GM12878 (cell line): ENCODE measurements around the gene TSFM. TPM values are rescaled to one million over a fixed set of nuclear protein-coding genes. Genes with fewer than 3 reads are reported as not detected.

Experiments used
- CREM ChIP-seq: IDR thresholded peaks from 2 replicates; pipeline ENCODE4 v1.6.1; 2014; ENCODE audit warnings: antibody characterized with exemption, low read depth
- FOS ChIP-seq: IDR thresholded peaks from 3 replicates; pipeline ENCODE4 v1.6.1; 2011; ENCODE audit warnings: borderline replicate concordance; ENCODE audit not compliant: insufficient read length; ENCODE audit errors: extremely low read depth
- GABPA ChIP-seq: IDR thresholded peaks from 2 replicates; pipeline ENCODE4 v1.6.1; 2014; ENCODE audit warnings: antibody characterized with exemption, low read depth, mild to moderate bottlenecking, inconsistent platforms
- LARP7 ChIP-seq: fragments of 450-650 bp; IDR thresholded peaks from 2 replicates; pipeline ENCODE4 v1.6.1; 2017; ENCODE audit warnings: mild to moderate bottlenecking
- MXI1 ChIP-seq: fragments of 150-350 bp; IDR thresholded peaks from 2 replicates; pipeline ENCODE4 v1.6.1; 2011; ENCODE audit warnings: low read depth, mild to moderate bottlenecking, inconsistent platforms, low read length, improper control_type of control experiment
- MYC ChIP-seq: IDR thresholded peaks from 2 replicates; pipeline ENCODE4 v1.6.1; 2011; ENCODE audit warnings: mild to moderate bottlenecking, low read length, moderate library complexity, inconsistent platforms; ENCODE audit not compliant: insufficient read depth, insufficient replicate concordance, insufficient read length, severe bottlenecking
- NRF1 ChIP-seq: conservative IDR thresholded peaks from 2 replicates; pipeline ENCODE4 v1.6.1; 2011; ENCODE audit warnings: mild to moderate bottlenecking, low read depth, low read length, improper control_type of control experiment
- PML ChIP-seq: IDR thresholded peaks from 2 replicates; pipeline ENCODE4 v1.6.1; 2012; ENCODE audit warnings: low read length, inconsistent platforms
- POLR2AphosphoS2 ChIP-seq: IDR thresholded peaks from 2 replicates; pipeline ENCODE4 v1.6.1; 2011; ENCODE audit warnings: low read depth, mild to moderate bottlenecking, low read length, improper control_type of control experiment, moderate library complexity
- POLR2AphosphoS5 ChIP-seq: IDR thresholded peaks from 2 replicates; pipeline ENCODE4 v1.6.1; 2011; ENCODE audit warnings: mild to moderate bottlenecking, low read length, inconsistent platforms
- RAD21 ChIP-seq: IDR thresholded peaks from 2 replicates; pipeline ENCODE4 v1.6.1; 2011; ENCODE audit warnings: mild to moderate bottlenecking, low read depth, low read length, moderate library complexity; ENCODE audit not compliant: insufficient read depth
- RB1 ChIP-seq: fragments of 450-650 bp; formaldehyde crosslinking; IDR thresholded peaks from 2 replicates; pipeline ENCODE4 v1.6.1; 2017; ENCODE audit warnings: mild to moderate bottlenecking, borderline replicate concordance
- RUNX3 ChIP-seq: IDR thresholded peaks from 2 replicates; pipeline ENCODE4 v1.6.1; 2012; ENCODE audit warnings: low read length, inconsistent platforms
- SIN3A ChIP-seq: IDR thresholded peaks from 2 replicates; pipeline ENCODE4 v1.6.1; 2012; ENCODE audit warnings: low read depth, low read length, improper control_type of control experiment
- STAT1 ChIP-seq: fragments of 450-650 bp; conservative IDR thresholded peaks from 2 replicates; pipeline ENCODE4 v1.6.1; 2014; ENCODE audit warnings: antibody characterized with exemption, mild to moderate bottlenecking
- STAT3 ChIP-seq: IDR thresholded peaks from 2 replicates; pipeline ENCODE4 v1.6.1; 2011; ENCODE audit warnings: low read depth, low read length, improper control_type of control experiment
- TCF7 ChIP-seq: IDR thresholded peaks from 2 replicates; pipeline ENCODE4 v1.6.1; 2014; ENCODE audit warnings: antibody characterized with exemption, borderline replicate concordance
- YBX1 ChIP-seq: fragments of 450-650 bp; IDR thresholded peaks from 2 replicates; pipeline ENCODE4 v1.6.1; 2016; ENCODE audit warnings: antibody characterized with exemption
- ZNF217 ChIP-seq: fragments of 450-650 bp; IDR thresholded peaks from 2 replicates; pipeline ENCODE4 v1.6.1; 2017; ENCODE audit warnings: antibody characterized with exemption, mild to moderate bottlenecking
- polyA plus RNA-seq, 11 experiments: library from polyadenylated mRNA; depleted of rRNA in 4 of 11; unstranded in 6 of 11; stranded (reverse) in 5 of 11; fragments of >200 nt; fragmentation: Nextera tagmentation in 4 of 11; fragmentation: Illumina TruSeq in 1 of 11; extraction: Ambion mirVana in 4 of 11; extraction: Trizol in 1 of 11; gene quantifications; 1 replicate in 1 of 11; 2 replicates in 10 of 11; pipeline versions ENCODE4 v1.2.1 to v1.2.3, GENCODE V29; 2011 to 2016; ENCODE audit warnings: inconsistent platforms in 2 of 11, missing spikeins in 2 of 11, low read depth in 1 of 11
- total RNA-seq, 4 experiments: library from RNA; depleted of rRNA in 3 of 4; stranded (reverse); fragments of >200 nt in 3 of 4; fragmentation: Illumina TruSeq in 1 of 4; extraction: Trizol in 1 of 4; gene quantifications; 2 replicates each; pipeline versions ENCODE4 v1.2.1 to v1.2.3, GENCODE V29; 2013 to 2021
- TF ChIP-seq, protein P1 (sequence below): IDR thresholded peaks from 2 replicates; pipeline ENCODE4 v1.6.1; 2012; ENCODE audit warnings: low read length, inconsistent platforms
- TF ChIP-seq, protein P2 (sequence below): IDR thresholded peaks from 2 replicates; pipeline ENCODE4 v1.6.1; 2011; ENCODE audit warnings: low read depth, mild to moderate bottlenecking, low read length, moderate library complexity, borderline replicate concordance; ENCODE audit errors: extremely low read depth
- TF ChIP-seq, protein P3 (sequence below): fragments of 450-650 bp; formaldehyde crosslinking; IDR thresholded peaks from 2 replicates; pipeline ENCODE4 v1.4.0; 2020; ENCODE audit warnings: mild to moderate bottlenecking, moderate library complexity

TSFM gene
- total and polyA plus RNA-seq, 10 of the 15 experiments (the other 5 are each of a cell fraction or from before 2014, with no cell fraction given) = 36.7 to 132 (median 45.6) TPM

DNA sequence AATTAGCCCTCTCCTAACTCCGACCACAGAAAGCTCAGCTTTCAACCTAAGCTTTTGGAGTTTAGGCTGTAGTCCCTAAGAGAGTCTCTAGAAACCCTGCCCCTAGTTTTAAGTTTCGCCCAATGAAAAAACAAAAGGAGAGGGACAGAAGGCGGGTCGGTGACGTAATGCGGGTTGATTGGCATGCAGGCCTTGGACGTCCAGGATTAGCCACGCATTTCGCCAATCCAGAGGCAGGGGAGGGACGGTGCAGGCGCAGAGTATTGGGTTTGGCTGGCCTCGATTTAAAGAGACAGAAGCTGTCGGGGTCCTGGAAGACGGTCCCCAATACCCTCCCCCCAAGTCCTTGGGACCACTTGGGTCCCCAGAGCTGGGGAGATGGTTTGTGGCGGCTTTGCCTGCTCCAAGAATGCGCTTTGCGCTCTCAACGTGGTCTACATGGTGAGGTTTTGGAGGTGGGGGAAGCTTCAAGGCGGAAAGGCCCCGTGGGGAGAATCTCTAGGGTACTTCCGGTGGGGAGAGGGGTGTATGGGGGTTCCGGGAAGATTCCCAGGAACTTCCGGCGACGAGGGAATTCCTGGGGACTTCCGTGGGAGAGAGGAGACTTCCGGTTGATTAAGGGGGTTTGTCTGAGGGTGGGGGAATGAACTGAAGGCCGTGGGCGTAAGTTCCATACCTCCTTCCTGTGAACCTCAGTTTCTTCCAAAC lies 37.7 kb upstream of the TSFM start, which contains the start of gene TSPAN31 (continued):
- TF ChIP-seq PML (peak; percentile 49; the same call in 1 of the 2 replicates), FOS (peak; percentile 55), RUNX3 (peak; percentile 32), YBX1 (no peak), RB1 (no peak; the same call in 1 of the 2 replicates), NRF1 (peak; percentile 43; the same call in 1 of the 2 replicates), MXI1 (0 out of 2 replicates have a peak, but pooled peaks have one; percentile 34), MYC (no peak), POLR2AphosphoS2 (no peak; the same call in 1 of the 2 replicates), GABPA (peak; percentile 84), LARP7 (no peak; the same call in 1 of the 2 replicates), CREM (peak; percentile 75), STAT3 (no peak), SIN3A (0 out of 2 replicates have a peak, but pooled peaks have one; percentile 26), POLR2AphosphoS5 (peak; percentile 60), ZNF217 (no peak), TCF7 (no peak), RAD21 (no peak), STAT1 (no peak)
- TF ChIP-seq, protein P1, sequence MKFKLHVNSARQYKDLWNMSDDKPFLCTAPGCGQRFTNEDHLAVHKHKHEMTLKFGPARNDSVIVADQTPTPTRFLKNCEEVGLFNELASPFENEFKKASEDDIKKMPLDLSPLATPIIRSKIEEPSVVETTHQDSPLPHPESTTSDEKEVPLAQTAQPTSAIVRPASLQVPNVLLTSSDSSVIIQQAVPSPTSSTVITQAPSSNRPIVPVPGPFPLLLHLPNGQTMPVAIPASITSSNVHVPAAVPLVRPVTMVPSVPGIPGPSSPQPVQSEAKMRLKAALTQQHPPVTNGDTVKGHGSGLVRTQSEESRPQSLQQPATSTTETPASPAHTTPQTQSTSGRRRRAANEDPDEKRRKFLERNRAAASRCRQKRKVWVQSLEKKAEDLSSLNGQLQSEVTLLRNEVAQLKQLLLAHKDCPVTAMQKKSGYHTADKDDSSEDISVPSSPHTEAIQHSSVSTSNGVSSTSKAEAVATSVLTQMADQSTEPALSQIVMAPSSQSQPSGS = peak; percentile 85
- TF ChIP-seq, protein P2, sequence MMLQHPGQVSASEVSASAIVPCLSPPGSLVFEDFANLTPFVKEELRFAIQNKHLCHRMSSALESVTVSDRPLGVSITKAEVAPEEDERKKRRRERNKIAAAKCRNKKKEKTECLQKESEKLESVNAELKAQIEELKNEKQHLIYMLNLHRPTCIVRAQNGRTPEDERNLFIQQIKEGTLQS = no peak
- TF ChIP-seq, protein P3, sequence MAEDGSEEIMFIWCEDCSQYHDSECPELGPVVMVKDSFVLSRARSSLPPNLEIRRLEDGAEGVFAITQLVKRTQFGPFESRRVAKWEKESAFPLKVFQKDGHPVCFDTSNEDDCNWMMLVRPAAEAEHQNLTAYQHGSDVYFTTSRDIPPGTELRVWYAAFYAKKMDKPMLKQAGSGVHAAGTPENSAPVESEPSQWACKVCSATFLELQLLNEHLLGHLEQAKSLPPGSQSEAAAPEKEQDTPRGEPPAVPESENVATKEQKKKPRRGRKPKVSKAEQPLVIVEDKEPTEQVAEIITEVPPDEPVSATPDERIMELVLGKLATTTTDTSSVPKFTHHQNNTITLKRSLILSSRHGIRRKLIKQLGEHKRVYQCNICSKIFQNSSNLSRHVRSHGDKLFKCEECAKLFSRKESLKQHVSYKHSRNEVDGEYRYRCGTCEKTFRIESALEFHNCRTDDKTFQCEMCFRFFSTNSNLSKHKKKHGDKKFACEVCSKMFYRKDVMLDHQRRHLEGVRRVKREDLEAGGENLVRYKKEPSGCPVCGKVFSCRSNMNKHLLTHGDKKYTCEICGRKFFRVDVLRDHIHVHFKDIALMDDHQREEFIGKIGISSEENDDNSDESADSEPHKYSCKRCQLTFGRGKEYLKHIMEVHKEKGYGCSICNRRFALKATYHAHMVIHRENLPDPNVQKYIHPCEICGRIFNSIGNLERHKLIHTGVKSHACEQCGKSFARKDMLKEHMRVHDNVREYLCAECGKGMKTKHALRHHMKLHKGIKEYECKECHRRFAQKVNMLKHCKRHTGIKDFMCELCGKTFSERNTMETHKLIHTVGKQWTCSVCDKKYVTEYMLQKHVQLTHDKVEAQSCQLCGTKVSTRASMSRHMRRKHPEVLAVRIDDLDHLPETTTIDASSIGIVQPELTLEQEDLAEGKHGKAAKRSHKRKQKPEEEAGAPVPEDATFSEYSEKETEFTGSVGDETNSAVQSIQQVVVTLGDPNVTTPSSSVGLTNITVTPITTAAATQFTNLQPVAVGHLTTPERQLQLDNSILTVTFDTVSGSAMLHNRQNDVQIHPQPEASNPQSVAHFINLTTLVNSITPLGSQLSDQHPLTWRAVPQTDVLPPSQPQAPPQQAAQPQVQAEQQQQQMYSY (CRISPR knock-in tag) = peak; percentile 66; the same call in 1 of the 2 replicates
- TF ChIP-seq, all 136 proteins: peak for 44
